PC-3 (cell line): ENCODE results near the gene ILF3. TPM values are rescaled to one million over a fixed set of nuclear protein-coding genes. Genes with fewer than 3 reads are reported as not detected.

Experiments
- ATAC-seq: fragments of 200-7000 bp; cut with Tn5 transposase; 2 replicates; pipeline ENCODE4 v1.9.1; 2020; ENCODE audit warnings: mild to moderate bottlenecking, moderate library complexity
- BruUV-seq: library from RNA; stranded (reverse); fragments of 400-500 nt; replicated peaks from 2 replicates; lab custom pipeline; 2021; lab: Mats Ljungman, UMichigan
- CTCF ChIA-PET: fragments of 300-600 bp; sonication (Branson Sonifier 250); formaldehyde crosslinking; loops from one replicate; lab custom pipeline; 2022; ENCODE audit warnings: antibody characterized with exemption; lab: Charles Lee
- POLR2A ChIA-PET: fragments of 300-600 bp; sonication (Branson Sonifier 250); formaldehyde crosslinking; loops from one replicate; lab custom pipeline; 2022; ENCODE audit warnings: antibody characterized with exemption; ENCODE audit not compliant: unreplicated experiment; lab: Charles Lee
- DNase-seq: peaks from one replicate; pipeline ENCODE4 v3.0.0-alpha.2; 2015
- H2AFZ ChIP-seq: fragments of 300-600 bp; sonication (generic); 2 replicates; pipeline ENCODE4 v1.6.0; 2016; ENCODE audit warnings: antibody characterized with exemption, low read length
- H3F3A ChIP-seq: fragments of 300-600 bp; sonication (generic); one replicate; pipeline ENCODE4 v1.6.0; 2017; ENCODE audit warnings: antibody characterized with exemption, low read length, control low read depth, mild to moderate bottlenecking; ENCODE audit not compliant: unreplicated experiment
- H3K27ac ChIP-seq: fragments of 300-600 bp; sonication (generic); 2 replicates; pipeline ENCODE4 v1.5.1; 2016; ENCODE audit warnings: mild to moderate bottlenecking, low read length
- H3K27me3 ChIP-seq: fragments of 300-600 bp; sonication (generic); 2 replicates; pipeline ENCODE4 v1.6.1; 2016; ENCODE audit warnings: low read length, mixed read lengths
- H3K36me3 ChIP-seq: fragments of 300-600 bp; sonication (generic); 2 replicates; pipeline ENCODE4 v1.6.1; 2016; ENCODE audit warnings: low read depth, mixed run types, low read length, mixed read lengths
- H3K4me1 ChIP-seq: fragments of 300-600 bp; sonication (generic); 2 replicates; pipeline ENCODE4 v1.5.1; 2016; ENCODE audit warnings: low read length; ENCODE audit not compliant: insufficient read depth
- H3K4me2 ChIP-seq: fragments of 300-600 bp; sonication (generic); 2 replicates; pipeline ENCODE4 v1.6.0; 2016; ENCODE audit warnings: low read length
- H3K4me3 ChIP-seq: fragments of 300-600 bp; sonication (generic); 2 replicates; pipeline ENCODE4 v1.5.1; 2016; ENCODE audit warnings: mild to moderate bottlenecking, low read length, mixed read lengths
- H3K79me2 ChIP-seq: fragments of 300-600 bp; sonication (generic); 2 replicates; pipeline ENCODE4 v1.6.1; 2017; ENCODE audit warnings: low read length, mixed read lengths
- H3K9ac ChIP-seq: fragments of 300-600 bp; sonication (generic); 2 replicates; pipeline ENCODE4 v1.6.0; 2016; ENCODE audit warnings: mild to moderate bottlenecking, low read length
- H3K9me2 ChIP-seq: fragments of 300-600 bp; sonication (generic); replicated peaks from 2 replicates; pipeline ENCODE4 v1.6.1; 2016; ENCODE audit warnings: mixed run types, low read length, mixed read lengths
- H3K9me3 ChIP-seq: fragments of 300-600 bp; sonication (generic); 2 replicates; pipeline ENCODE4 v1.6.1; 2016; ENCODE audit warnings: low read length, mixed read lengths
- H4K20me1 ChIP-seq: fragments of 300-600 bp; sonication (generic); 2 replicates; pipeline ENCODE4 v1.6.1; 2016; ENCODE audit warnings: low read length, mixed read lengths
- CTCF ChIP-seq: fragments of 300-600 bp; sonication (generic); conservative IDR thresholded peaks from 2 replicates; pipeline ENCODE4 v1.5.1; 2017; ENCODE audit warnings: antibody characterized with exemption, low read depth, mild to moderate bottlenecking, low read length
- EZH2 ChIP-seq: fragments of 300-600 bp; sonication (generic); IDR thresholded peaks from one replicate; pipeline ENCODE4 v1.6.1; 2017; ENCODE audit warnings: antibody characterized with exemption, mild to moderate bottlenecking, low read length; ENCODE audit not compliant: unreplicated experiment
- EZH2phosphoT487 ChIP-seq: fragments of 300-600 bp; sonication (generic); IDR thresholded peaks from 2 replicates; pipeline ENCODE4 v1.6.1; 2018; ENCODE audit warnings: mild to moderate bottlenecking, antibody characterized with exemption, low read length, borderline replicate concordance
- intact Hi-C: fragments of 100-400 bp; cut with micrococcal nuclease; formaldehyde crosslinking; loops from 2 replicates; pipeline ENCODE4 v1.9.0; 2023
- total RNA-seq: library from RNA; depleted of rRNA; stranded (reverse); fragments of >200 nt; gene quantifications from 2 replicates; pipeline ENCODE4 v1.2.3, GENCODE V29; 2014

ILF3 gene
- total RNA-seq, 1 experiment from 2014 or later: 322 TPM

DNA sequence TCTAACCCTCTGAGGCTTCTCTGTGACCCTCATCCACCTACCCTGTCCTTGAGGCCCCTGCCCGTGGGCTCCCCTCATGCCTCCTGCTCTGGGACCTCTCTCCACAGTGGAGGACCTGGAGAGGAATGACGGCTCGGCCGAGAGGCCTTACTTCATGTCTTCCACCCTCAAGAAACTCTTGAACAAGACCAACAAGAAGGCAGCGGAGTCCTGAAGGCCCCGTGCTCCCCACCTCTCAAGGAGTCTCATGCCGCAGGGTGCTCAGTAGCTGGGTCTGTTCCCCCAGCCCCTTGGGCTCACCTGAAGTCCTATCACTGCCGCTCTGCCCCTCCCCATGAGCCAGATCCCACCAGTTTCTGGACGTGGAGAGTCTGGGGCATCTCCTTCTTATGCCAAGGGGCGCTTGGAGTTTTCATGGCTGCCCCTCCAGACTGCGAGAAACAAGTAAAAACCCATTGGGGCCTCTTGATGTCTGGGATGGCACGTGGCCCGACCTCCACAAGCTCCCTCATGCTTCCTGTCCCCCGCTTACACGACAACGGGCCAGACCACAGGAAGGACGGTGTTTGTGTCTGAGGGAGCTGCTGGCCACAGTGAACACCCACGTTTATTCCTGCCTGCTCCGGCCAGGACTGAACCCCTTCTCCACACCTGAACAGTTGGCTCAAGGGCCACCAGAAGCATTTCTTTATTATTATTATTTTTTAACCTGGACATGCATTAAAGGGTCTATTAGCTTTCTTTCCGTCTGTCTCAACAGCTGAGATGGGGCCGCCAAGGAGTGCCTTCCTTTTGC is 10.8 kb upstream of the ILF3 start:
- Histone ChIP-seq H2AFZ (no peak overlapping the region), H3K27me3 (no peaks in the 10 kb centered on the region), H3K9me2 (no peaks in the 10 kb centered on the region), H3K79me2 (no peaks in the 10 kb centered on the region), H4K20me1 (no peaks in the 10 kb centered on the region), H3K4me1 (no peaks in the 10 kb centered on the region), H3F3A (no peaks in the 10 kb centered on the region), H3K4me3 (no peak overlapping the region), H3K9me3 (no peaks in the 10 kb centered on the region), H3K36me3 (peaks cover 9% of the 10 kb centered on the region; the same call in 1 of the 2 replicates), H3K4me2 (no peak overlapping the region), H3K9ac (no peak overlapping the region), H3K27ac (no peak overlapping the region)
- no peak for ATAC-seq
- CTCF ChIA-PET: interaction anchor here (2.6 kb wide), 1 partner anchor 62 kb away, joined by 90 read pairs; no protein-coding TSS in a partner anchor
- intact Hi-C loops: loop anchor here (10.0 kb wide), 1 partner anchor 169 kb away; no protein-coding TSS in a partner anchor
- POLR2A ChIA-PET: no interaction called here
- no TSS peak for BruUV-seq
- DNase-seq: no peak
- no peak for TF ChIP-seq EZH2phosphoT487
- TF ChIP-seq CTCF: no peak
- TF ChIP-seq EZH2: no peak

GRCh38 chr19:10643968-10644259 is 10.2 kb upstream of the ILF3 start:
- H3K4me2 ChIP-seq: no peak overlapping the region
- H3K79me2 ChIP-seq: no peaks in the 10 kb centered on the region
- H3F3A ChIP-seq: no peaks in the 10 kb centered on the region
- no peaks in the 10 kb centered on the region for H3K27me3 ChIP-seq
- no peak overlapping the region for H2AFZ ChIP-seq
- H3K36me3 ChIP-seq: peaks cover 9% of the 10 kb centered on the region; the same call in 1 of the 2 replicates
- H3K9me2 ChIP-seq: no peaks in the 10 kb centered on the region
- H3K27ac ChIP-seq: no peak overlapping the region
- intact Hi-C loops: loop anchor here (1.0 to 10.0 kb wide), 3 partner anchors 63 to 169 kb away; no protein-coding TSS in a partner anchor
- no peak for DNase-seq
- no peaks in the 10 kb centered on the region for H3K9me3 ChIP-seq
- POLR2A ChIA-PET: no interaction called here
- TF ChIP-seq EZH2phosphoT487 (no peak), EZH2 (no peak), CTCF (no peak)
- TSS peak; percentile 81 for BruUV-seq
- no peaks in the 10 kb centered on the region for H3K4me1 ChIP-seq
- peak; percentile 12; the same call in 1 of the 2 replicates for ATAC-seq
- CTCF ChIA-PET: interaction anchor here (0.6 to 2.6 kb wide), 6 partner anchors 14 to 748 kb away, joined by 3 to 90 read pairs (median 4); partner anchors contain the start of gene SLC44A2
- H4K20me1 ChIP-seq: no peaks in the 10 kb centered on the region
- no peak overlapping the region for H3K4me3 ChIP-seq
- H3K9ac ChIP-seq: no peak overlapping the region
